Activated CD8-positive, alpha-beta T cell treated with anti-CD3 and anti-CD28 coated beads, Interleukin-2, amount 10 ng/mL, durations not matched to agents 7 days and 5 days (primary cell): Measurements from ENCODE around the gene GPC5. TPM values are rescaled to one million over a fixed set of nuclear protein-coding genes. Genes with fewer than 3 reads are reported as not detected.
"Not testable (repeated sequence)": the region's sequence is repeated elsewhere in the genome, so short reads cannot be mapped to it uniquely, and the experiment has no call there.

Source experiments
- ATAC-seq: fragments of 150-1000 bp; cut with Tn5 transposase; one replicate; pipeline ENCODE4 v1.10.0; 2021; ENCODE audit warnings: moderate library complexity
- CTCF ChIA-PET: fragments of 350-600 bp; sonication (Branson Sonifier 250); formaldehyde crosslinking; loops from one replicate; lab custom pipeline; 2021; ENCODE audit warnings: antibody characterized with exemption; lab: Charles Lee
- POLR2A ChIA-PET: fragments of 350-600 bp; sonication (Branson Sonifier 250); formaldehyde crosslinking; loops from one replicate; lab custom pipeline; 2021; ENCODE audit warnings: antibody characterized with exemption; lab: Charles Lee
- DNase-seq: peaks from one replicate; pipeline ENCODE4 v3.0.0-alpha.2; 2020
- H3K27ac Mint-ChIP-seq: one replicate; pipeline ENCODE4 v1.8.0; 2021; ENCODE audit warnings: mild to moderate bottlenecking, mixed read lengths
- H3K27me3 Mint-ChIP-seq: one replicate; pipeline ENCODE4 v1.8.0; 2021; ENCODE audit warnings: low read depth, mixed read lengths
- H3K36me3 Mint-ChIP-seq: one replicate; pipeline ENCODE4 v1.8.0; 2021; ENCODE audit warnings: low read depth, mixed read lengths
- H3K4me1 Mint-ChIP-seq: one replicate; pipeline ENCODE4 v1.8.0; 2021; ENCODE audit warnings: low read depth, mixed read lengths
- H3K4me3 Mint-ChIP-seq: one replicate; pipeline ENCODE4 v1.8.0; 2021; ENCODE audit warnings: mild to moderate bottlenecking, mixed read lengths
- H3K9me3 Mint-ChIP-seq: one replicate; pipeline ENCODE4 v1.8.0; 2022; ENCODE audit warnings: mixed read lengths; ENCODE audit not compliant: insufficient read depth
- total RNA-seq, 2 experiments: library from RNA; stranded (reverse); gene quantifications; one replicate each; pipeline ENCODE4 v1.2.3, GENCODE V29; 2021

Gene GPC5
- total RNA-seq, 2 experiments from 2014 or later, result not detected

GRCh38 chr13:92461831-92462230 is 1063.4 kb downstream of the GPC5 start:
- ATAC-seq (no peak), DNase-seq (no peak)
- Mint-ChIP-seq H3K27me3 (no peaks in the 10 kb centered on the region), H3K4me1 (no peaks in the 10 kb centered on the region), H3K27ac (no peak overlapping the region), H3K36me3 (no peaks in the 10 kb centered on the region), H3K9me3 (peaks cover 4% of the 10 kb centered on the region), H3K4me3 (no peak overlapping the region)
- ChIA-PET POLR2A (no interaction called here), CTCF (no interaction called here)

GRCh38 chr13:92463134-92463533 is 1064.7 kb downstream of the GPC5 start:
- Mint-ChIP-seq H3K27me3 (no peaks in the 10 kb centered on the region), H3K4me1 (no peaks in the 10 kb centered on the region), H3K36me3 (no peaks in the 10 kb centered on the region), H3K27ac (no peak overlapping the region), H3K4me3 (no peak overlapping the region), H3K9me3 (peaks cover 4% of the 10 kb centered on the region)
- POLR2A ChIA-PET, result no interaction called here
- no peak for DNase-seq
- no peak for ATAC-seq
- CTCF ChIA-PET, result no interaction called here

GRCh38 chr13:92473765-92474475 is 1075.5 kb downstream of the GPC5 start:
- Mint-ChIP-seq H3K36me3 (no peaks in the 10 kb centered on the region), H3K4me1 (no peaks in the 10 kb centered on the region), H3K27ac (no peak overlapping the region), H3K27me3 (no peaks in the 10 kb centered on the region), H3K9me3 (peaks cover 10% of the 10 kb centered on the region), H3K4me3 (no peak overlapping the region)
- no peak for DNase-seq
- ATAC-seq, result no peak
- ChIA-PET POLR2A (no interaction called here), CTCF (no interaction called here)

- H3K9me3 Mint-ChIP-seq, result peaks cover 17% of the 10 kb centered on the region
- no peaks in the 10 kb centered on the region for H3K27me3 Mint-ChIP-seq
- ATAC-seq (no peak), DNase-seq (no peak)
- H3K4me1 Mint-ChIP-seq, result no peaks in the 10 kb centered on the region
- POLR2A ChIA-PET, result no interaction called here
- H3K36me3 Mint-ChIP-seq, result no peaks in the 10 kb centered on the region
- CTCF ChIA-PET, result no interaction called here
- H3K4me3 Mint-ChIP-seq, result no peak overlapping the region
- no peak overlapping the region for H3K27ac Mint-ChIP-seq
Measured at GRCh38 chr13:92480387-92480786, 1082.0 kb downstream of the GPC5 start.

- H3K36me3 Mint-ChIP-seq, H3K4me1 Mint-ChIP-seq, DNase-seq, H3K27ac Mint-ChIP-seq, POLR2A ChIA-PET, H3K27me3 Mint-ChIP-seq, CTCF ChIA-PET, ATAC-seq, H3K4me3 Mint-ChIP-seq: not testable (repeated sequence)
- H3K9me3 Mint-ChIP-seq, result peaks cover 17% of the 10 kb centered on the region
Measured at GRCh38 chr13:92482790-92483189, 1084.4 kb downstream of the GPC5 start.

GRCh38 chr13:92483894-92484293 is 1085.5 kb downstream of the GPC5 start:
- Mint-ChIP-seq H3K27me3 (no peaks in the 10 kb centered on the region), H3K4me3 (no peak overlapping the region), H3K9me3 (peaks cover 17% of the 10 kb centered on the region), H3K36me3 (no peaks in the 10 kb centered on the region), H3K27ac (no peak overlapping the region), H3K4me1 (no peaks in the 10 kb centered on the region)
- POLR2A ChIA-PET, result no interaction called here
- CTCF ChIA-PET, result no interaction called here
- no peak for ATAC-seq
- DNase-seq, result no peak

- no peaks in the 10 kb centered on the region for H3K27me3 Mint-ChIP-seq
- no peaks in the 10 kb centered on the region for H3K36me3 Mint-ChIP-seq
- ChIA-PET CTCF (no interaction called here), POLR2A (no interaction called here)
- no peaks in the 10 kb centered on the region for H3K4me1 Mint-ChIP-seq
- no peak overlapping the region for H3K4me3 Mint-ChIP-seq
- H3K27ac Mint-ChIP-seq, result no peak overlapping the region
- no peak for ATAC-seq
- peaks cover 11% of the 10 kb centered on the region for H3K9me3 Mint-ChIP-seq
- DNase-seq, result no peak
Measured at GRCh38 chr13:92487238-92487637, 1088.8 kb downstream of the GPC5 start.

- H3K36me3 Mint-ChIP-seq, result no peaks in the 10 kb centered on the region
- no peaks in the 10 kb centered on the region for H3K27me3 Mint-ChIP-seq
- no peak overlapping the region for H3K4me3 Mint-ChIP-seq
- no peak for ATAC-seq
- no peak for DNase-seq
- no peak overlapping the region for H3K27ac Mint-ChIP-seq
- H3K4me1 Mint-ChIP-seq, result no peaks in the 10 kb centered on the region
- CTCF ChIA-PET, result no interaction called here
- peaks cover 10% of the 10 kb centered on the region for H3K9me3 Mint-ChIP-seq
- POLR2A ChIA-PET, result no interaction called here
Measured at GRCh38 chr13:92488249-92488852, 1089.9 kb downstream of the GPC5 start.

- no peaks in the 10 kb centered on the region for H3K36me3 Mint-ChIP-seq
- DNase-seq, result no peak
- ATAC-seq, result no peak
- peaks cover 7% of the 10 kb centered on the region for H3K9me3 Mint-ChIP-seq
- no peaks in the 10 kb centered on the region for H3K27me3 Mint-ChIP-seq
- POLR2A ChIA-PET, result no interaction called here
- no peak overlapping the region for H3K27ac Mint-ChIP-seq
- CTCF ChIA-PET, result no interaction called here
- no peak overlapping the region for H3K4me3 Mint-ChIP-seq
- H3K4me1 Mint-ChIP-seq, result no peaks in the 10 kb centered on the region
Measured at GRCh38 chr13:92491839-92492238, 1093.4 kb downstream of the GPC5 start.

- POLR2A ChIA-PET, result no interaction called here
Measured at GRCh38 chr13:92494915-92495314, 1096.5 kb downstream of the GPC5 start.

GRCh38 chr13:92500192-92500591 is 1101.8 kb downstream of the GPC5 start:
- ChIA-PET CTCF (no interaction called here), POLR2A (no interaction called here)
- no peak overlapping the region for H3K4me3 Mint-ChIP-seq
- H3K4me1 Mint-ChIP-seq, result no peaks in the 10 kb centered on the region
- H3K9me3 Mint-ChIP-seq, result peaks cover 16% of the 10 kb centered on the region
- H3K36me3 Mint-ChIP-seq, result no peaks in the 10 kb centered on the region
- no peaks in the 10 kb centered on the region for H3K27me3 Mint-ChIP-seq
- DNase-seq (no peak), ATAC-seq (no peak)
- no peak overlapping the region for H3K27ac Mint-ChIP-seq

More at GRCh38 chr13:92494915-92495314, 1096.5 kb downstream of the GPC5 start:
- peaks cover 7% of the 10 kb centered on the region for H3K9me3 Mint-ChIP-seq
- CTCF ChIA-PET, result no interaction called here
- H3K27ac Mint-ChIP-seq, result no peak overlapping the region
- no peak for ATAC-seq
- no peak for DNase-seq
- no peaks in the 10 kb centered on the region for H3K36me3 Mint-ChIP-seq
- H3K27me3 Mint-ChIP-seq, result no peaks in the 10 kb centered on the region
- no peaks in the 10 kb centered on the region for H3K4me1 Mint-ChIP-seq
- H3K4me3 Mint-ChIP-seq, result no peak overlapping the region

- H3K4me3 Mint-ChIP-seq, result no peak overlapping the region
- ChIA-PET POLR2A (no interaction called here), CTCF (no interaction called here)
- H3K4me1 Mint-ChIP-seq, result no peaks in the 10 kb centered on the region
- no peaks in the 10 kb centered on the region for H3K27me3 Mint-ChIP-seq
- peaks cover 12% of the 10 kb centered on the region for H3K9me3 Mint-ChIP-seq
- DNase-seq, result no peak
- ATAC-seq, result no peak
- H3K36me3 Mint-ChIP-seq, result no peaks in the 10 kb centered on the region
- H3K27ac Mint-ChIP-seq, result no peak overlapping the region
Measured at GRCh38 chr13:92510416-92510815, 1112.0 kb downstream of the GPC5 start.
